NCI-H146 treated with DMSO at 0.1 percent for 48 hours (cell line): ENCODE measurements around the gene TM4SF20.

Experiments used
- DNase-seq: peaks from one replicate; lab custom pipeline; 2025; ENCODE audit not compliant: unreplicated experiment; lab: John Stamatoyannopoulos, UW

TM4SF20 gene

GRCh38 chr2:227323818-227324217, 55.3 kb downstream of the TM4SF20 start:
- no peak for DNase-seq

DNA sequence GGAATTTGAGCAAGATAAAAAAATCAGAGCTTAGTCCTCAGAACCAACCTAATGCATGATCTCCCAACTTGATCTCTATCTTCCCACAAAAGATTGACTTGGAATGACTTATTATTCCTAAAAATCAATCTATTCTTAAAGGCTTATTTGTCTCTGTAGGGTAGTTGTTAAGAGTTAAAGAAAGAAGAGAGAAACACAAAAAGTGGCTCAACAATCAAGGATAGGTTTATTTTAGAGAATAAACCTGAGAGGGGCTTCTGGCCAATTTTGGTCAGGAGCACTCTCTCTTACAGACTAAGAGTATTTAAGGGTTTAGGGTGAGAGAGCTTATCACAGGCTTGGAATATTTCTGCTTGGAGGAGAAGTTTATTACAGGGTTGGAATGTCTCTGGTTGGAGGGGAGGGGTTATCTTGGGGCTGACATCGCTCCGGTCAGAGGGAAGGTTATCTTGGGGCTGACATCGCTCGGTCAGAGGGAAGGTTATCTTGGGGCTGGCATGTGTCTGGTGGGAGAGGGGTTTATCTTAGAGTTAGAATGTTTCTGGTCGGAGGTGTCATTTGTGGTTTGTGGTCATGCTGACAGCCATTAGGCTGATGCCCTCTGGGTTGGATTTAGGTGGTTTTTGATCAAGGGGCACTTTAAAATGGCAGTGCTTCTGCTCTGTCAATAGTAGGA, 56.4 kb downstream of the TM4SF20 start:
- DNase-seq: no peak

- no peak for DNase-seq
Observed at GRCh38 chr2:227320305-227321094, 58.6 kb downstream of the TM4SF20 start.

GRCh38 chr2:227317834-227318233, 61.3 kb downstream of the TM4SF20 start:
- no peak for DNase-seq

- no peak for DNase-seq
Observed at GRCh38 chr2:227313310-227313709, 65.8 kb downstream of the TM4SF20 start.

- DNase-seq: no peak
Observed at GRCh38 chr2:227312579-227312978, 66.5 kb downstream of the TM4SF20 start.
